Liver (tissue), 3 donors: ENCODE data around the gene PTGS2.

Source experiments
- TAF1 ChIP-seq: conservative IDR thresholded peaks from 2 replicates; pipeline ENCODE4 v1.6.1; 2016; ENCODE audit warnings: antibody characterized with exemption, mild to moderate bottlenecking
- YY1 ChIP-seq: IDR thresholded peaks from 2 replicates; pipeline ENCODE4 v1.6.1; 2016; ENCODE audit warnings: antibody characterized with exemption, mild to moderate bottlenecking
- TF ChIP-seq, protein P1 (sequence below): fragments of 150-350 bp; IDR thresholded peaks from 2 replicates; pipeline ENCODE4 v1.5.1; 2017; ENCODE audit warnings: improper control_type of control experiment, low read depth, low read length; ENCODE audit not compliant: missing input control
- TF ChIP-seq, protein P2 (sequence below): IDR thresholded peaks from 2 replicates; pipeline ENCODE4 v1.6.1; 2016; ENCODE audit warnings: antibody characterized with exemption
- donor health status: healthy.
- donor health status: healthy.

DNA sequence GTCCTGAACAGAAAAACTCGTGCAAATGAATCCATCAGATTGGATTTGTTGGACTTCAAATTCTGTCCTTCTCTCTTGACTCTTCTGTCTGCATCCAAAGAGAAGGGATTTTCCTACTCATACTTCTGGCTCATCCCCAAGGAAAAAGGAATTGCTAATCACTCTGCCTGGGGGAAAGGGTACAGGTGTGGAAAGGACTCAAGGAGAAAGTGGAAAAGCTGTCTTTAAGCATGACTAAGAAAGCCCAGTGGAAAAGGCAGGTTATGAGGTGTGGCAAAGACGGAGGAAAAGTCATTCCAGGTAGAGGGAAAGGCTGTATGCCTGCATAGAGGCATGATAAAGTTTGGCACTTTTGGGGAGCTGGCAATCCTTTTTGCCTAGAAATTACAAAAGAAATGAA, 43.4 kb downstream of the PTGS2 start:
- TF ChIP-seq, protein P1, sequence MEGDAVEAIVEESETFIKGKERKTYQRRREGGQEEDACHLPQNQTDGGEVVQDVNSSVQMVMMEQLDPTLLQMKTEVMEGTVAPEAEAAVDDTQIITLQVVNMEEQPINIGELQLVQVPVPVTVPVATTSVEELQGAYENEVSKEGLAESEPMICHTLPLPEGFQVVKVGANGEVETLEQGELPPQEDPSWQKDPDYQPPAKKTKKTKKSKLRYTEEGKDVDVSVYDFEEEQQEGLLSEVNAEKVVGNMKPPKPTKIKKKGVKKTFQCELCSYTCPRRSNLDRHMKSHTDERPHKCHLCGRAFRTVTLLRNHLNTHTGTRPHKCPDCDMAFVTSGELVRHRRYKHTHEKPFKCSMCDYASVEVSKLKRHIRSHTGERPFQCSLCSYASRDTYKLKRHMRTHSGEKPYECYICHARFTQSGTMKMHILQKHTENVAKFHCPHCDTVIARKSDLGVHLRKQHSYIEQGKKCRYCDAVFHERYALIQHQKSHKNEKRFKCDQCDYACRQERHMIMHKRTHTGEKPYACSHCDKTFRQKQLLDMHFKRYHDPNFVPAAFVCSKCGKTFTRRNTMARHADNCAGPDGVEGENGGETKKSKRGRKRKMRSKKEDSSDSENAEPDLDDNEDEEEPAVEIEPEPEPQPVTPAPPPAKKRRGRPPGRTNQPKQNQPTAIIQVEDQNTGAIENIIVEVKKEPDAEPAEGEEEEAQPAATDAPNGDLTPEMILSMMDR = no peak
- TF ChIP-seq, protein P2, sequence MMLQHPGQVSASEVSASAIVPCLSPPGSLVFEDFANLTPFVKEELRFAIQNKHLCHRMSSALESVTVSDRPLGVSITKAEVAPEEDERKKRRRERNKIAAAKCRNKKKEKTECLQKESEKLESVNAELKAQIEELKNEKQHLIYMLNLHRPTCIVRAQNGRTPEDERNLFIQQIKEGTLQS = no peak
- no peak for TF ChIP-seq TAF1
- no peak for TF ChIP-seq YY1
